ENCODE data around the gene CACNA1H. TPM values are rescaled to one million over a fixed set of nuclear protein-coding genes. Genes with fewer than 3 reads are reported as not detected.

Gene CACNA1H
- total and polyA plus RNA-seq, 7 donors: 0.46 to 181 (median 37.0) TPM

- intact Hi-C loops (cut with DNase I): no loop called here
- 82 to 90% methylated on average over 31 of the region's 31 CpGs for whole genome bisulfite sequencing, 2 donors
Measured at GRCh38 chr16:1127971-1128715, 24.8 kb upstream of the CACNA1H start.

DNA sequence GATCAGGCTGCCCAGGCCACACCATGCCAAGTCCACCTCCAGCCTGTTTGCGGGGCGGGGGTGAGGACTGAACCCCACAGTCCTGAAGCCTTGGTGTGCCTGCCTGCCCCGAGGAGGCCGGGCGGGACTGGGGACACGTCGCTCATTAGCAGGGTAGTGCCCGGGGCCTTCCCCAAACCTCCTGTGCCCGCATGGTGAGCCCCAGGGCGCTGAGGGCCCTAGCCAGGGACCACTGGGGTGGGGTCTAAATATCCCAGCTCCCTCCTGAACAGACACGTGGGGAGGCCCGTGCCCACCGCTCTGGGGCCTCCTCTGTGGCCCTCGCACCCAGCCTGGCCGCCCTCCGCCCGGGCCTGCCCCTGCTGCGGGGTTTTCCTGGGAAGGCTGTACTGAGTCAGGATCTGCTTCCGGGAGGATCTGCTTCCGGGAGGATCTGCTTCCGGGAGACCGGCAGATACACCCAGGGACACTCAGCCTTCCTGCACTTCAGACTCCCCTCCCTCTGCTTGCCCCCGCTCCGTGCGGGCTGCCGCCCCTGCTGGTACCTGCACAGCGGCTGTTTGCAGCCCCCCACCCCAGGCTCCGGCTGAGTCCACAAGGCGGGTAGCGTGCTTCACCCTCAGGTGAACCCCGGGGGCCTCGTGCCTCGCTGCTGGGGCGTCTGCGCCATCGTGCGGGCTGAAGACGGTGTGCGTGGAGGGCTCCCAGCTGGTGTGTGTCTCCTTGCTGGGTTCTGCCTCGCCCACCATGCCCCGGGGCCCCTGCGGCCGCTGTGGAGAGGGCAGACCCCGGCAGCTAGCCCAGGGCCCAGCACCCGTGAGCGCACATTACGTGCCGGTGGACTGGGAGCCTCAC, 23.6 kb upstream of the CACNA1H start:
- Histone ChIP-seq H3K27ac (no peak overlapping the region), H3K9me3 (no peaks in the 10 kb centered on the region), H3K36me3 (no peaks in the 10 kb centered on the region), H3K4me3 (no peak overlapping the region), H3K4me1 (peaks cover 0 to 11% (median 5%) of the 10 kb centered on the region in 4 donors), H3K27me3 (no peaks in the 10 kb centered on the region)
- no peak for DNase-seq
- TF ChIP-seq, protein P1, sequence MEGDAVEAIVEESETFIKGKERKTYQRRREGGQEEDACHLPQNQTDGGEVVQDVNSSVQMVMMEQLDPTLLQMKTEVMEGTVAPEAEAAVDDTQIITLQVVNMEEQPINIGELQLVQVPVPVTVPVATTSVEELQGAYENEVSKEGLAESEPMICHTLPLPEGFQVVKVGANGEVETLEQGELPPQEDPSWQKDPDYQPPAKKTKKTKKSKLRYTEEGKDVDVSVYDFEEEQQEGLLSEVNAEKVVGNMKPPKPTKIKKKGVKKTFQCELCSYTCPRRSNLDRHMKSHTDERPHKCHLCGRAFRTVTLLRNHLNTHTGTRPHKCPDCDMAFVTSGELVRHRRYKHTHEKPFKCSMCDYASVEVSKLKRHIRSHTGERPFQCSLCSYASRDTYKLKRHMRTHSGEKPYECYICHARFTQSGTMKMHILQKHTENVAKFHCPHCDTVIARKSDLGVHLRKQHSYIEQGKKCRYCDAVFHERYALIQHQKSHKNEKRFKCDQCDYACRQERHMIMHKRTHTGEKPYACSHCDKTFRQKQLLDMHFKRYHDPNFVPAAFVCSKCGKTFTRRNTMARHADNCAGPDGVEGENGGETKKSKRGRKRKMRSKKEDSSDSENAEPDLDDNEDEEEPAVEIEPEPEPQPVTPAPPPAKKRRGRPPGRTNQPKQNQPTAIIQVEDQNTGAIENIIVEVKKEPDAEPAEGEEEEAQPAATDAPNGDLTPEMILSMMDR (IDR thresholded peaks at IDR 0.05): no peak
- TF ChIP-seq POLR2A (IDR thresholded peaks at IDR 0.05) (no peak), EP300 (IDR thresholded peaks at IDR 0.05) (no peak), POLR2AphosphoS5 (IDR thresholded peaks at IDR 0.05) (no peak)
- WGBS, 2 donors: 88 to 92% methylated on average over 48 of the region's 48 CpGs
- intact Hi-C loops (cut with DNase I): no loop called here

More at GRCh38 chr16:1127971-1128715, 24.8 kb upstream of the CACNA1H start:
- Histone ChIP-seq H3K4me3 (no peak overlapping the region), H3K9me3 (no peaks in the 10 kb centered on the region), H3K4me1 (peaks cover 0 to 11% (median 5%) of the 10 kb centered on the region in 4 donors), H3K27ac (no peak overlapping the region), H3K27me3 (no peaks in the 10 kb centered on the region), H3K36me3 (no peaks in the 10 kb centered on the region)
- DNase-seq: no peak
- TF ChIP-seq POLR2A (IDR thresholded peaks at IDR 0.05) (no peak), POLR2AphosphoS5 (IDR thresholded peaks at IDR 0.05) (no peak), EP300 (IDR thresholded peaks at IDR 0.05) (no peak)
- TF ChIP-seq, protein P1 (IDR thresholded peaks at IDR 0.05): no peak

GRCh38 chr16:1130382-1130781, 22.5 kb upstream of the CACNA1H start:
- TF ChIP-seq, protein P1 (IDR thresholded peaks at IDR 0.05): no peak
- no peak for TF ChIP-seq POLR2A (IDR thresholded peaks at IDR 0.05)
- TF ChIP-seq POLR2AphosphoS5 (IDR thresholded peaks at IDR 0.05): no peak
- no peak for TF ChIP-seq EP300 (IDR thresholded peaks at IDR 0.05)
- no peak overlapping the region for H3K4me3 ChIP-seq
- no peaks in the 10 kb centered on the region for H3K27me3 ChIP-seq
- H3K9me3 ChIP-seq: no peaks in the 10 kb centered on the region
- intact Hi-C loops (cut with DNase I): no loop called here
- DNase-seq: no peak
- H3K4me1 ChIP-seq: peaks cover 0 to 7% (median 3%) of the 10 kb centered on the region in 4 donors
- no peak overlapping the region for H3K27ac ChIP-seq
- WGBS, 2 donors: 86 to 93% methylated on average over 8 of the region's 8 CpGs
- H3K36me3 ChIP-seq: no peaks in the 10 kb centered on the region

GRCh38 chr16:1131378-1131994, 21.4 kb upstream of the CACNA1H start:
- H3K9me3 ChIP-seq: no peaks in the 10 kb centered on the region
- 90 to 91% methylated on average over 35 of the region's 35 CpGs for whole genome bisulfite sequencing, 2 donors
- H3K27me3 ChIP-seq: no peaks in the 10 kb centered on the region
- no peak overlapping the region for H3K27ac ChIP-seq
- no peak for TF ChIP-seq POLR2AphosphoS5 (IDR thresholded peaks at IDR 0.05)
- TF ChIP-seq EP300 (IDR thresholded peaks at IDR 0.05): no peak
- TF ChIP-seq POLR2A (IDR thresholded peaks at IDR 0.05): no peak
- TF ChIP-seq, protein P1 (IDR thresholded peaks at IDR 0.05): no peak
- intact Hi-C loops (cut with DNase I): no loop called here
- no peaks in the 10 kb centered on the region for H3K4me1 ChIP-seq
- no peak for DNase-seq
- H3K4me3 ChIP-seq: no peak overlapping the region
- H3K36me3 ChIP-seq: no peaks in the 10 kb centered on the region
